ENCODE data around the gene MACROD2.

DNA sequence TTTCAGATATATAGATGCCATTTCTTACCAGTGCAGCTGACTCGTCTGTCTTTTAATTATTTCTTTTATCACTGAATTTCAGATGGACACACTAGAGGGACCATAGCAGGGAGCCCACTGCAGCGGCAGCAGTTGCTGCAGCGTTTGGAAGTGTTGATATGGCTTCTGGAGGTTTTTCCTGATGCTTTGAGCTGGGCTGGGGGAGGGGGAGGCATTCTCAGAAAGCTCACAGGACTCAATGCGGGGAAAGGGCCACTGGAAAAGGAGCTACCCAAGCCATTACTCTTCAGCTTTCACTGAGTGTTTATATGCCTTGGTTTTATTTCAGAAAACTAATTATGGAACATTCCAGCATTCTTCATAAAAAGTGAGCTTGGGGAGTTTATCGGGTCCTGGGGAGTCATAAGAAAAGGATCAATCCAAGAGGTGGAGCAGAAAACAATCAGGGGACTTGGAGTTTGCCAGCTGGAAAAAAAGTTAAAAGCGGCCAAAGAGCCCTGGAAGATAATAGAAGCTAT is 1082.5 kb downstream of the MACROD2 start:
- TF ChIP-seq SUZ12 (IDR thresholded peaks at IDR 0.05; ENCODE audit: extremely low read depth, insufficient read depth, insufficient read length): no peak
- no peak for TF ChIP-seq ZNF274 (IDR thresholded peaks at IDR 0.05; ENCODE audit: low read depth, low read length)
- TF ChIP-seq YY1 (IDR thresholded peaks at IDR 0.05; ENCODE audit: insufficient read depth, insufficient read length): no peak
